Endodermal cell (in vitro differentiated cells): ENCODE results near the gene TST. TPM values are rescaled to one million over a fixed set of nuclear protein-coding genes. Genes with fewer than 3 reads are reported as not detected.

Experiments
- DNase-seq: peaks from one replicate; pipeline ENCODE4 v3.0.0-alpha.2; 2017
- H3K27ac ChIP-seq: 2 replicates; pipeline ENCODE4 v1.5.1; 2013; ENCODE audit warnings: mild to moderate bottlenecking, low read depth, low read length, moderate library complexity
- H3K27me3 ChIP-seq: 2 replicates; pipeline ENCODE4 v1.6.1; 2013; ENCODE audit warnings: mild to moderate bottlenecking, low read length, moderate library complexity; ENCODE audit not compliant: insufficient read depth, control insufficient read depth, poor library complexity, severe bottlenecking
- H3K36me3 ChIP-seq: 2 replicates; pipeline ENCODE4 v1.7.0; 2013; ENCODE audit warnings: mild to moderate bottlenecking, low read length, moderate library complexity; ENCODE audit not compliant: control insufficient read depth, insufficient read depth
- H3K4me1 ChIP-seq: one replicate; pipeline ENCODE4 v1.7.0; 2013; ENCODE audit warnings: low read length; ENCODE audit not compliant: control insufficient read depth, insufficient read depth
- H3K4me3 ChIP-seq: 2 replicates; pipeline ENCODE4 v1.5.1; 2013; ENCODE audit warnings: mild to moderate bottlenecking, low read length, moderate library complexity
- H3K9ac ChIP-seq: 2 replicates; pipeline ENCODE4 v1.6.1; 2013; ENCODE audit warnings: mild to moderate bottlenecking, low read length, moderate library complexity; ENCODE audit not compliant: poor library complexity, severe bottlenecking; ENCODE audit errors: extremely low read depth
- H3K9me3 ChIP-seq: 2 replicates; pipeline ENCODE4 v1.6.1; 2013; ENCODE audit warnings: mild to moderate bottlenecking, low read length, moderate library complexity; ENCODE audit not compliant: control insufficient read depth
- H3K27ac Mint-ChIP-seq: 2 replicates; pipeline ENCODE4 v1.8.0; 2020; ENCODE audit warnings: mixed read lengths
- H3K27me3 Mint-ChIP-seq: 2 replicates; pipeline ENCODE4 v1.8.0; 2021; ENCODE audit warnings: mild to moderate bottlenecking, mixed read lengths; ENCODE audit not compliant: insufficient read depth
- H3K36me3 Mint-ChIP-seq: 2 replicates; pipeline ENCODE4 v1.8.0; 2020; ENCODE audit warnings: low read depth, mixed read lengths
- H3K4me1 Mint-ChIP-seq: 2 replicates; pipeline ENCODE4 v1.8.0; 2020; ENCODE audit warnings: mixed read lengths
- H3K4me3 Mint-ChIP-seq: 2 replicates; pipeline ENCODE4 v1.8.0; 2020; ENCODE audit warnings: mild to moderate bottlenecking, moderate library complexity, mixed read lengths
- H3K9me3 Mint-ChIP-seq: 2 replicates; pipeline ENCODE4 v1.8.0; 2020; ENCODE audit warnings: mild to moderate bottlenecking, mixed read lengths
- CTCF ChIP-seq: fragments of 200-600 bp; sonication (generic); conservative IDR thresholded peaks from 2 replicates; pipeline ENCODE4 v1.5.0; 2021; ENCODE audit warnings: antibody characterized with exemption, mild to moderate bottlenecking
- whole genome bisulfite sequencing, 2 experiments: methylation state at CpG; one replicate each; pipeline versions ENCODE4 v1.1.5 to v1.1.7; 2013; ENCODE audit warnings: missing lambda C conversion rate in 2 of 2, mixed read lengths in 1 of 2; ENCODE audit not compliant: insufficient coverage in 1 of 2, insufficient read length in 1 of 2; 5-methylcytosine and 5-hydroxymethylcytosine counted together
- total RNA-seq, 2 donors: library from RNA; stranded (reverse); fragmentation: NEBNext Ultra II Directional in 1 of 2; extraction: Animal tissue kit (Norgen Biotek cat#: 25700) in 1 of 2; gene quantifications; 2 replicates in 1 of 2; 3 replicates in 1 of 2; pipeline ENCODE4 v1.2.1, GENCODE V29; 2021

The TST gene
- total RNA-seq, 2 donors from 2014 or later: 38.2 to 48.3 TPM

GRCh38 chr22:37002633-37003032, 16.6 kb downstream of the TST start:
- H3K27ac ChIP-seq: no peak overlapping the region
- no peaks in the 10 kb centered on the region for H3K4me1 Mint-ChIP-seq
- H3K9me3 ChIP-seq: no peaks in the 10 kb centered on the region
- WGBS, 2 experiments: 88 to 89% methylated on average over 5 to 7 of the region's 7 CpGs
- no peak overlapping the region for H3K4me3 Mint-ChIP-seq
- TF ChIP-seq CTCF: no peak
- H3K9me3 Mint-ChIP-seq: peaks cover 1% of the 10 kb centered on the region
- peaks cover 14% of the 10 kb centered on the region for H3K27me3 ChIP-seq
- H3K4me3 ChIP-seq: no peak overlapping the region
- peaks cover 43% of the 10 kb centered on the region for H3K27me3 Mint-ChIP-seq
- no peaks in the 10 kb centered on the region for H3K36me3 Mint-ChIP-seq
- H3K36me3 ChIP-seq: no peaks in the 10 kb centered on the region
- H3K9ac ChIP-seq: no peak overlapping the region
- H3K27ac Mint-ChIP-seq: no peak overlapping the region
- DNase-seq: no peak
- no peaks in the 10 kb centered on the region for H3K4me1 ChIP-seq

GRCh38 chr22:37001826-37002225, 17.4 kb downstream of the TST start:
- no peak overlapping the region for H3K4me3 Mint-ChIP-seq
- no peak overlapping the region for H3K27ac ChIP-seq
- H3K4me1 ChIP-seq: no peaks in the 10 kb centered on the region
- peaks cover 5% of the 10 kb centered on the region for H3K27me3 ChIP-seq
- H3K4me1 Mint-ChIP-seq: no peaks in the 10 kb centered on the region
- 86 to 89% methylated on average over 9 to 12 of the region's 12 CpGs for WGBS, 2 experiments
- H3K27me3 Mint-ChIP-seq: peaks cover 36% of the 10 kb centered on the region
- no peak for TF ChIP-seq CTCF
- H3K9me3 Mint-ChIP-seq: peaks cover 1% of the 10 kb centered on the region
- no peaks in the 10 kb centered on the region for H3K36me3 Mint-ChIP-seq
- no peak overlapping the region for H3K4me3 ChIP-seq
- H3K9ac ChIP-seq: no peak overlapping the region
- DNase-seq: peak; percentile 28
- no peak overlapping the region for H3K27ac Mint-ChIP-seq
- H3K36me3 ChIP-seq: no peaks in the 10 kb centered on the region
- no peaks in the 10 kb centered on the region for H3K9me3 ChIP-seq

- Mint-ChIP-seq H3K4me3 (no peak overlapping the region), H3K4me1 (no peaks in the 10 kb centered on the region), H3K27ac (no peak overlapping the region), H3K27me3 (peaks cover 27% of the 10 kb centered on the region), H3K9me3 (peaks cover 1% of the 10 kb centered on the region), H3K36me3 (no peaks in the 10 kb centered on the region)
- Histone ChIP-seq H3K9ac (no peak overlapping the region), H3K27ac (no peak overlapping the region), H3K4me1 (no peaks in the 10 kb centered on the region), H3K36me3 (no peaks in the 10 kb centered on the region), H3K27me3 (no peaks in the 10 kb centered on the region), H3K9me3 (no peaks in the 10 kb centered on the region), H3K4me3 (no peak overlapping the region)
- no peak for TF ChIP-seq CTCF
- WGBS, 2 experiments: 89 to 91% methylated on average over 9 to 10 of the region's 11 CpGs
- no peak for DNase-seq
Measured at GRCh38 chr22:37000676-37001534, 18.3 kb downstream of the TST start.
